Liver (tissue), 3 donors: Measurements from ENCODE around the gene EIF4G3.

ENCODE experiments used
- JUND ChIP-seq, 2 donors: IDR thresholded peaks; 2 replicates each; pipeline ENCODE4 v1.6.1; 2016; ENCODE audit warnings: antibody characterized with exemption in 2 of 2
- TF ChIP-seq, protein P1 (sequence below): fragments of 150-350 bp; IDR thresholded peaks from 2 replicates; pipeline ENCODE4 v1.5.1; 2017; ENCODE audit warnings: improper control_type of control experiment, low read depth, low read length; ENCODE audit not compliant: missing input control
- TF ChIP-seq, protein P2 (sequence below): IDR thresholded peaks from 2 replicates; pipeline ENCODE4 v1.6.1; 2016; ENCODE audit warnings: antibody characterized with exemption
- donor health status: healthy.
- donor health status: healthy.

DNA sequence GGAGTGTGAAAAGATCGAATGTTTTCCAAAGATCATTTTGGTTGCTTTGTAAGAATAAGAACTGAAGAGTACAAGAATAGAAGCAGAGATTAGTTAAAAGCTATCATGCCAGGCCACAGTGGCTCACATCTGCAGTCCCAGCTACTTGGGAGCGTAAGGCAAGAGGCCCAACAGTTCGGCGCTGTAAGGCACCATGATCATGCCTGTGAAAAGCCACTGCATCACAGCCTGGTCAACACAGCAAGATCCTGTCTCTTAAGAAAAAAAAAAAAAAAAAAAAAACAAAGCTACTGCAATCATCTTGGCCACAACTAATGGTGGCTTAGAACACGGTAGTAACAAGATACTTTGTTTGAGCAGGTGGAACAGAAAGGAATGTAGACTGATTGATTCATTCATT is 116.2 kb downstream of the EIF4G3 start:
- TF ChIP-seq, protein P1, sequence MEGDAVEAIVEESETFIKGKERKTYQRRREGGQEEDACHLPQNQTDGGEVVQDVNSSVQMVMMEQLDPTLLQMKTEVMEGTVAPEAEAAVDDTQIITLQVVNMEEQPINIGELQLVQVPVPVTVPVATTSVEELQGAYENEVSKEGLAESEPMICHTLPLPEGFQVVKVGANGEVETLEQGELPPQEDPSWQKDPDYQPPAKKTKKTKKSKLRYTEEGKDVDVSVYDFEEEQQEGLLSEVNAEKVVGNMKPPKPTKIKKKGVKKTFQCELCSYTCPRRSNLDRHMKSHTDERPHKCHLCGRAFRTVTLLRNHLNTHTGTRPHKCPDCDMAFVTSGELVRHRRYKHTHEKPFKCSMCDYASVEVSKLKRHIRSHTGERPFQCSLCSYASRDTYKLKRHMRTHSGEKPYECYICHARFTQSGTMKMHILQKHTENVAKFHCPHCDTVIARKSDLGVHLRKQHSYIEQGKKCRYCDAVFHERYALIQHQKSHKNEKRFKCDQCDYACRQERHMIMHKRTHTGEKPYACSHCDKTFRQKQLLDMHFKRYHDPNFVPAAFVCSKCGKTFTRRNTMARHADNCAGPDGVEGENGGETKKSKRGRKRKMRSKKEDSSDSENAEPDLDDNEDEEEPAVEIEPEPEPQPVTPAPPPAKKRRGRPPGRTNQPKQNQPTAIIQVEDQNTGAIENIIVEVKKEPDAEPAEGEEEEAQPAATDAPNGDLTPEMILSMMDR = no peak
- TF ChIP-seq JUND (IDR thresholded peaks at IDR 0.05) = no peak
- TF ChIP-seq, protein P2, sequence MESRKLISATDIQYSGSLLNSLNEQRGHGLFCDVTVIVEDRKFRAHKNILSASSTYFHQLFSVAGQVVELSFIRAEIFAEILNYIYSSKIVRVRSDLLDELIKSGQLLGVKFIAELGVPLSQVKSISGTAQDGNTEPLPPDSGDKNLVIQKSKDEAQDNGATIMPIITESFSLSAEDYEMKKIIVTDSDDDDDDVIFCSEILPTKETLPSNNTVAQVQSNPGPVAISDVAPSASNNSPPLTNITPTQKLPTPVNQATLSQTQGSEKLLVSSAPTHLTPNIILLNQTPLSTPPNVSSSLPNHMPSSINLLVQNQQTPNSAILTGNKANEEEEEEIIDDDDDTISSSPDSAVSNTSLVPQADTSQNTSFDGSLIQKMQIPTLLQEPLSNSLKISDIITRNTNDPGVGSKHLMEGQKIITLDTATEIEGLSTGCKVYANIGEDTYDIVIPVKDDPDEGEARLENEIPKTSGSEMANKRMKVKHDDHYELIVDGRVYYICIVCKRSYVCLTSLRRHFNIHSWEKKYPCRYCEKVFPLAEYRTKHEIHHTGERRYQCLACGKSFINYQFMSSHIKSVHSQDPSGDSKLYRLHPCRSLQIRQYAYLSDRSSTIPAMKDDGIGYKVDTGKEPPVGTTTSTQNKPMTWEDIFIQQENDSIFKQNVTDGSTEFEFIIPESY = no peak
